OCI-LY1 (cell line): ENCODE measurements around the gene NOTCH1.

Experiments
- H2AFZ ChIP-seq: fragments of 200-600 bp; sonication (generic), shearing (Covaris generic); 2 replicates; pipeline ENCODE4 v1.6.0; 2014; ENCODE audit warnings: antibody characterized with exemption, mild to moderate bottlenecking, low read length
- H3F3A ChIP-seq: fragments of 200-600 bp; sonication (generic), shearing (Covaris generic); 2 replicates; pipeline ENCODE4 v1.6.0; 2014; ENCODE audit warnings: mild to moderate bottlenecking, antibody characterized with exemption, low read length, moderate library complexity; ENCODE audit not compliant: insufficient read depth
- H3K27ac ChIP-seq: fragments of 200-600 bp; sonication (generic); 2 replicates; pipeline ENCODE4 v1.5.1; 2014; ENCODE audit warnings: low read length, mixed run types, mild to moderate bottlenecking, low read depth; ENCODE audit not compliant: poor library complexity, severe bottlenecking
- H3K27me3 ChIP-seq: fragments of 200-600 bp; sonication (generic); 2 replicates; pipeline ENCODE4 v1.6.0; 2014; ENCODE audit warnings: antibody characterized with exemption, mild to moderate bottlenecking, low read length, moderate library complexity; ENCODE audit not compliant: insufficient read depth
- H3K36me3 ChIP-seq: fragments of 200-600 bp; sonication (generic); 2 replicates; pipeline ENCODE4 v1.6.1; 2014; ENCODE audit warnings: mild to moderate bottlenecking, antibody characterized with exemption, low read length, moderate library complexity, mixed read lengths; ENCODE audit not compliant: insufficient read depth
- H3K4me1 ChIP-seq: fragments of 200-600 bp; sonication (generic); 2 replicates; pipeline ENCODE4 v1.5.1; 2014; ENCODE audit warnings: mild to moderate bottlenecking, low read length, moderate library complexity; ENCODE audit not compliant: insufficient read depth, severe bottlenecking
- H3K4me2 ChIP-seq: fragments of 200-600 bp; sonication (generic), shearing (Covaris generic); 2 replicates; pipeline ENCODE4 v1.6.1; 2014; ENCODE audit warnings: low read length
- H3K4me3 ChIP-seq: fragments of 200-600 bp; sonication (generic); 2 replicates; pipeline ENCODE4 v1.5.1; 2014; ENCODE audit warnings: low read length, low read depth, mild to moderate bottlenecking, mixed read lengths; ENCODE audit not compliant: poor library complexity, severe bottlenecking
- H3K79me2 ChIP-seq: fragments of 200-600 bp; shearing (Covaris generic); 2 replicates; pipeline ENCODE4 v1.6.1; 2016; ENCODE audit warnings: mixed run types, low read length, mixed read lengths; ENCODE audit not compliant: insufficient read depth
- H3K9ac ChIP-seq: fragments of 200-600 bp; sonication (generic), shearing (Covaris generic); 2 replicates; pipeline ENCODE4 v1.6.1; 2014; ENCODE audit warnings: mild to moderate bottlenecking, low read length, mixed read lengths
- H3K9me2 ChIP-seq: fragments of 200-600 bp; sonication (generic), shearing (Covaris generic); 2 replicates; pipeline ENCODE4 v1.6.1; 2014; ENCODE audit warnings: low read depth, mild to moderate bottlenecking, low read length, mixed read lengths
- H3K9me3 ChIP-seq: fragments of 200-600 bp; shearing (Covaris generic); 2 replicates; pipeline ENCODE4 v1.6.1; 2014; ENCODE audit warnings: low read length, mixed read lengths
- H4K20me1 ChIP-seq: fragments of 200-600 bp; sonication (generic), shearing (Covaris generic); 2 replicates; pipeline ENCODE4 v1.6.0; 2016; ENCODE audit warnings: mild to moderate bottlenecking, low read length; ENCODE audit not compliant: insufficient read depth
- CTCF ChIP-seq: fragments of 200-600 bp; sonication (generic), shearing (Covaris generic); IDR thresholded peaks from 2 replicates; pipeline ENCODE4 v1.5.1; 2017; ENCODE audit warnings: mild to moderate bottlenecking, antibody characterized with exemption, low read length, moderate library complexity, mixed read lengths
- EZH2 ChIP-seq: fragments of 200-600 bp; sonication (generic), shearing (Covaris generic); IDR thresholded peaks from 2 replicates; pipeline ENCODE4 v1.8.0; 2017; ENCODE audit warnings: borderline replicate concordance, mixed run types, mild to moderate bottlenecking, antibody characterized with exemption, low read length, moderate library complexity, mixed read lengths

NOTCH1 gene

GRCh38 chr9:136527131-136527530, 18.7 kb downstream of the NOTCH1 start:
- Histone ChIP-seq H3F3A (no peaks in the 10 kb centered on the region), H2AFZ (no peak overlapping the region), H3K4me3 (no peak overlapping the region), H3K9me2 (no peaks in the 10 kb centered on the region), H3K9ac (no peak overlapping the region), H3K4me2 (no peak overlapping the region), H3K4me1 (no peaks in the 10 kb centered on the region), H3K36me3 (no peaks in the 10 kb centered on the region), H3K79me2 (no peaks in the 10 kb centered on the region), H3K9me3 (no peaks in the 10 kb centered on the region), H3K27me3 (no peaks in the 10 kb centered on the region; the same call in 1 of the 2 replicates), H4K20me1 (no peaks in the 10 kb centered on the region), H3K27ac (no peak overlapping the region)
- TF ChIP-seq CTCF = no peak
- no peak for TF ChIP-seq EZH2

- Histone ChIP-seq H3K4me2 (no peak overlapping the region), H3K9me2 (no peaks in the 10 kb centered on the region), H3K36me3 (no peaks in the 10 kb centered on the region), H3K9me3 (no peaks in the 10 kb centered on the region), H4K20me1 (no peaks in the 10 kb centered on the region), H3K4me1 (no peaks in the 10 kb centered on the region), H2AFZ (no peak overlapping the region), H3K9ac (no peak overlapping the region), H3K27me3 (no peaks in the 10 kb centered on the region; the same call in 1 of the 2 replicates), H3F3A (no peaks in the 10 kb centered on the region), H3K27ac (no peak overlapping the region), H3K4me3 (no peak overlapping the region), H3K79me2 (no peaks in the 10 kb centered on the region)
- no peak for TF ChIP-seq EZH2
- TF ChIP-seq CTCF = no peak
These were observed 19.2 kb downstream of the NOTCH1 start for GRCh38 chr9:136526625-136527066.

- Histone ChIP-seq H2AFZ (no peak overlapping the region), H3F3A (no peaks in the 10 kb centered on the region), H3K27ac (no peak overlapping the region), H3K9me3 (no peaks in the 10 kb centered on the region), H3K9me2 (no peaks in the 10 kb centered on the region), H3K27me3 (no peaks in the 10 kb centered on the region; the same call in 1 of the 2 replicates), H4K20me1 (no peaks in the 10 kb centered on the region), H3K36me3 (no peaks in the 10 kb centered on the region), H3K79me2 (no peaks in the 10 kb centered on the region), H3K9ac (no peak overlapping the region), H3K4me2 (no peak overlapping the region), H3K4me3 (no peak overlapping the region), H3K4me1 (no peaks in the 10 kb centered on the region)
- TF ChIP-seq CTCF (no peak), EZH2 (no peak)
These were observed 19.9 kb downstream of the NOTCH1 start for GRCh38 chr9:136525841-136526499.
